NB4 (cell line): ENCODE results near the gene SLC30A10.

Experiments used
- CTCF ChIP-seq: IDR thresholded peaks from one replicate; pipeline ENCODE4 v1.5.1; 2012; ENCODE audit warnings: low read depth, low read length
- MYC ChIP-seq: IDR thresholded peaks from 2 replicates; pipeline ENCODE4 v1.6.1; 2011; ENCODE audit warnings: low read depth, low read length
- POLR2A ChIP-seq: IDR thresholded peaks from 2 replicates; pipeline ENCODE4 v1.6.1; 2011; ENCODE audit warnings: mild to moderate bottlenecking; ENCODE audit not compliant: insufficient read length; ENCODE audit errors: extremely low read depth
- TF ChIP-seq, protein P1 (sequence below): IDR thresholded peaks from 2 replicates; pipeline ENCODE4 v1.6.1; 2011; ENCODE audit warnings: low read depth, low read length

- TF ChIP-seq CTCF (no peak), POLR2A (no peak), MYC (no peak)
- TF ChIP-seq, protein P1, sequence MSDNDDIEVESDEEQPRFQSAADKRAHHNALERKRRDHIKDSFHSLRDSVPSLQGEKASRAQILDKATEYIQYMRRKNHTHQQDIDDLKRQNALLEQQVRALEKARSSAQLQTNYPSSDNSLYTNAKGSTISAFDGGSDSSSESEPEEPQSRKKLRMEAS, result no peak
Observed at GRCh38 chr1:219938706-219939105, 10.3 kb upstream of the SLC30A10 start.
